NCI-H1105 (cell line): ENCODE data around the gene GABBR2.

Experiments used
- DNase-seq: peaks from one replicate; lab custom pipeline; 2025; lab: John Stamatoyannopoulos, UW

Gene GABBR2

GRCh38 chr9:98634685-98635336 lies 73.9 kb downstream of the GABBR2 start:
- DNase-seq = no peak

GRCh38 chr9:98632839-98633238 lies 75.9 kb downstream of the GABBR2 start:
- no peak for DNase-seq

GRCh38 chr9:98627296-98627695 lies 81.4 kb downstream of the GABBR2 start:
- DNase-seq = no peak

- DNase-seq = no peak
Observed at GRCh38 chr9:98625728-98626127, 83.0 kb downstream of the GABBR2 start.

GRCh38 chr9:98619788-98620187 lies 88.9 kb downstream of the GABBR2 start:
- DNase-seq = no peak

GRCh38 chr9:98615633-98616032 lies 93.1 kb downstream of the GABBR2 start:
- no peak for DNase-seq

- DNase-seq = no peak
Observed at GRCh38 chr9:98614941-98615340, 93.8 kb downstream of the GABBR2 start.

GRCh38 chr9:98612061-98612752 lies 96.5 kb downstream of the GABBR2 start:
- no peak for DNase-seq

GRCh38 chr9:98611319-98611718 lies 97.4 kb downstream of the GABBR2 start:
- DNase-seq = no peak

GRCh38 chr9:98610711-98611110 lies 98.0 kb downstream of the GABBR2 start:
- no peak for DNase-seq

- DNase-seq = no peak
Observed at GRCh38 chr9:98610211-98610610, 98.5 kb downstream of the GABBR2 start.

- DNase-seq = no peak
Observed at GRCh38 chr9:98609646-98610045, 99.1 kb downstream of the GABBR2 start.

- DNase-seq = no peak
Observed at GRCh38 chr9:98607787-98608186, 100.9 kb downstream of the GABBR2 start.

- DNase-seq = no peak
Observed at GRCh38 chr9:98607152-98607551, 101.6 kb downstream of the GABBR2 start.

GRCh38 chr9:98606730-98607129 lies 102.0 kb downstream of the GABBR2 start:
- DNase-seq = no peak

- no peak for DNase-seq
Observed at GRCh38 chr9:98605116-98605515, 103.6 kb downstream of the GABBR2 start.

- no peak for DNase-seq
Observed at GRCh38 chr9:98603821-98604383, 104.8 kb downstream of the GABBR2 start.

- no peak for DNase-seq
Observed at GRCh38 chr9:98602839-98603500, 105.8 kb downstream of the GABBR2 start.

GRCh38 chr9:98600631-98601030 lies 108.1 kb downstream of the GABBR2 start:
- DNase-seq = no peak

- DNase-seq = no peak
Observed at GRCh38 chr9:98599566-98600216, 109.0 kb downstream of the GABBR2 start.

- no peak for DNase-seq
Observed at GRCh38 chr9:98598861-98599260, 109.9 kb downstream of the GABBR2 start.

- DNase-seq = no peak
Observed at GRCh38 chr9:98597236-98597771, 111.4 kb downstream of the GABBR2 start.
